LNCAP (cell line): ENCODE measurements around the gene DNAJC2.

ENCODE experiments used
- TF ChIP-seq, protein P1 (sequence below): fragments of 450-650 bp; IDR thresholded peaks from 2 replicates; pipeline ENCODE4 v1.5.1; 2017; ENCODE audit warnings: mild to moderate bottlenecking

The DNAJC2 gene

DNA sequence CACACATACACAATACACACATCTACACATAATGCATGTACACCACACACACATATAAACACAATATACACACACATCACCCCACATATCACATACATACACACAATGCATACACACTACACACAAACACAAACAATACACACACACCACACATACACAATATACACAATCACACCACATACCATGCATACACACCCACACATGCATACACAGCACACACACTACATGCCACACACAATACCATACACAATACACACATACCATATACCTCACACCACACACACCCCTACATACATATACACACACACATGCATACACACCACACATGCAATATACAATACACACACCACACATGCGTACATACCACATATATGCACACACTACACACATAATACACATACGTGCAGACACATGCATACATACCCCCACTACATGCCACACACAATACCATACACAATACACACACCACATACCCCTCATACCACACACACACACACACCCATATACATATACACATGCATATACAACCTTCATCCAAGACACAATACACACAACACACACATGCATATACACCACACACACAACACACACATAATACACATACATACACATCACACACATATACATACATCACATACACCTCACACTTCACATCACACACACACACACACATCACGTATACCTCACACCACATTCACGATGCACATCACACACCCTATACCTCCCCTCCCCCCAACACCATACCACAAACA lies 36.9 kb upstream of the DNAJC2 start:
- TF ChIP-seq, protein P1, sequence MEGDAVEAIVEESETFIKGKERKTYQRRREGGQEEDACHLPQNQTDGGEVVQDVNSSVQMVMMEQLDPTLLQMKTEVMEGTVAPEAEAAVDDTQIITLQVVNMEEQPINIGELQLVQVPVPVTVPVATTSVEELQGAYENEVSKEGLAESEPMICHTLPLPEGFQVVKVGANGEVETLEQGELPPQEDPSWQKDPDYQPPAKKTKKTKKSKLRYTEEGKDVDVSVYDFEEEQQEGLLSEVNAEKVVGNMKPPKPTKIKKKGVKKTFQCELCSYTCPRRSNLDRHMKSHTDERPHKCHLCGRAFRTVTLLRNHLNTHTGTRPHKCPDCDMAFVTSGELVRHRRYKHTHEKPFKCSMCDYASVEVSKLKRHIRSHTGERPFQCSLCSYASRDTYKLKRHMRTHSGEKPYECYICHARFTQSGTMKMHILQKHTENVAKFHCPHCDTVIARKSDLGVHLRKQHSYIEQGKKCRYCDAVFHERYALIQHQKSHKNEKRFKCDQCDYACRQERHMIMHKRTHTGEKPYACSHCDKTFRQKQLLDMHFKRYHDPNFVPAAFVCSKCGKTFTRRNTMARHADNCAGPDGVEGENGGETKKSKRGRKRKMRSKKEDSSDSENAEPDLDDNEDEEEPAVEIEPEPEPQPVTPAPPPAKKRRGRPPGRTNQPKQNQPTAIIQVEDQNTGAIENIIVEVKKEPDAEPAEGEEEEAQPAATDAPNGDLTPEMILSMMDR: no peak

GRCh38 chr7:103380395-103381191 lies 36.0 kb upstream of the DNAJC2 start:
- TF ChIP-seq, protein P1: no peak

- TF ChIP-seq, protein P1: no peak
Measured at GRCh38 chr7:103379270-103379975, 34.9 kb upstream of the DNAJC2 start.

- TF ChIP-seq, protein P1: no peak
Measured at GRCh38 chr7:103373866-103374643, 29.5 kb upstream of the DNAJC2 start.

- TF ChIP-seq, protein P1: no peak
Measured at GRCh38 chr7:103369432-103369831, 24.9 kb upstream of the DNAJC2 start.

- TF ChIP-seq, protein P1: no peak
Measured at GRCh38 chr7:103349805-103350204, 5.2 kb upstream of the DNAJC2 start.

GRCh38 chr7:103348959-103349358 lies 4.4 kb upstream of the DNAJC2 start:
- TF ChIP-seq, protein P1: no peak
